ENCODE results near the gene NUDT9. TPM values are rescaled to one million over a fixed set of nuclear protein-coding genes. Genes with fewer than 3 reads are reported as not detected.
"Not testable (repeated sequence)": the region's sequence is repeated elsewhere in the genome, so short reads cannot be mapped to it uniquely, and the experiment has no call there.

NUDT9 gene
- 73.0 TPM for polyA plus RNA-seq (ENCODE audit: insufficient read length)
- long read RNA-seq, donor 1, transcript NUDT9-201 (8 exons, 1,701 nt), result major isoform, 10 of 53 reads
- long read RNA-seq, donor 1, partial matches to known transcripts, result 40 of 53 reads
- long read RNA-seq, donor 1, other reads (novel, unspliced or antisense), result 0 of 53 reads
- long read RNA-seq, donor 2, transcript NUDT9-201 (8 exons, 1,701 nt), result major isoform, 10 of 34 reads
- long read RNA-seq, donor 2, partial matches to known transcripts, result 24 of 34 reads
- long read RNA-seq, donor 2, other reads (novel, unspliced or antisense), result 0 of 34 reads
- long read RNA-seq, donor 3, transcript NUDT9-201 (8 exons, 1,701 nt), result major isoform, 12 of 32 reads
- long read RNA-seq, donor 3, partial matches to known transcripts, result 18 of 32 reads
- long read RNA-seq, donor 3, other reads (novel, unspliced or antisense), result 0 of 32 reads
- long read RNA-seq, donor 4, partial matches to known transcripts, result 5 of 5 reads
- long read RNA-seq, donor 4, other reads (novel, unspliced or antisense), result 0 of 5 reads
- long read RNA-seq, donor 5, transcript NUDT9-201 (8 exons, 1,701 nt), result major isoform, 35 of 86 reads
- long read RNA-seq, donor 5, partial matches to known transcripts, result 42 of 86 reads
- long read RNA-seq, donor 5, other reads (novel, unspliced or antisense), result 5 of 86 reads
- long read RNA-seq, donor 6, transcript NUDT9-201 (8 exons, 1,701 nt), result major isoform, 14 of 43 reads
- long read RNA-seq, donor 6, partial matches to known transcripts, result 29 of 43 reads
- long read RNA-seq, donor 6, other reads (novel, unspliced or antisense), result 0 of 43 reads
- long read RNA-seq, donor 7, transcript NUDT9-201 (8 exons, 1,701 nt), result major isoform, 14 of 65 reads
- long read RNA-seq, donor 7, partial matches to known transcripts, result 49 of 65 reads
- long read RNA-seq, donor 7, other reads (novel, unspliced or antisense), result 0 of 65 reads
- long read RNA-seq, donor 8, transcript NUDT9-201 (8 exons, 1,701 nt), result major isoform, 7 of 19 reads
- long read RNA-seq, donor 8, partial matches to known transcripts, result 12 of 19 reads
- long read RNA-seq, donor 8, other reads (novel, unspliced or antisense), result 0 of 19 reads

GRCh38 chr4:87422104-87423052, at the start of gene NUDT9:
Gene NUDT9, plus strand, starts transcription at chr4:87422573. Its CDS starts 333 bp downstream, at chr4:87422906.
- DNase-seq, result peak; percentile 97

GRCh38 chr4:87375719-87376291, 46.6 kb upstream of the NUDT9 start:
- DNase-seq, result peak; percentile 21

GRCh38 chr4:87377816-87378215, 44.6 kb upstream of the NUDT9 start:
- no peak for DNase-seq

- DNase-seq, result no peak
Observed at GRCh38 chr4:87382116-87382515, 40.3 kb upstream of the NUDT9 start.

GRCh38 chr4:87382931-87383330, 39.4 kb upstream of the NUDT9 start:
- no peak for DNase-seq

GRCh38 chr4:87384466-87385132, 37.8 kb upstream of the NUDT9 start:
- not testable (repeated sequence) for DNase-seq

- no peak for DNase-seq
Observed at GRCh38 chr4:87387237-87387636, 35.1 kb upstream of the NUDT9 start.

GRCh38 chr4:87388901-87389300, 33.5 kb upstream of the NUDT9 start:
- DNase-seq, result no peak

- not testable (repeated sequence) for DNase-seq
Observed at GRCh38 chr4:87390055-87390454, 32.3 kb upstream of the NUDT9 start.

GRCh38 chr4:87390551-87390890, 31.9 kb upstream of the NUDT9 start:
- no peak for DNase-seq

GRCh38 chr4:87390891-87391575, 31.3 kb upstream of the NUDT9 start, which contains the start of gene HSD17B11:
Gene HSD17B11, minus strand, starts transcription at chr4:87391188. Its CDS starts 118 bp downstream, at chr4:87391070.
- DNase-seq, result peak; percentile 92

- no peak for DNase-seq
Observed at GRCh38 chr4:87391576-87392054, 30.8 kb upstream of the NUDT9 start.

- no peak for DNase-seq
Observed at GRCh38 chr4:87392183-87392582, 30.2 kb upstream of the NUDT9 start.

- not testable (repeated sequence) for DNase-seq
Observed at GRCh38 chr4:87395073-87395472, 27.3 kb upstream of the NUDT9 start.

GRCh38 chr4:87395851-87396250, 26.5 kb upstream of the NUDT9 start:
- not testable (repeated sequence) for DNase-seq

GRCh38 chr4:87399148-87399547, 23.2 kb upstream of the NUDT9 start:
- DNase-seq, result no peak

- no peak for DNase-seq
Observed at GRCh38 chr4:87399954-87400353, 22.4 kb upstream of the NUDT9 start.

- not testable (repeated sequence) for DNase-seq
Observed at GRCh38 chr4:87403732-87404131, 18.6 kb upstream of the NUDT9 start.

- no peak for DNase-seq
Observed at GRCh38 chr4:87405211-87405820, 17.1 kb upstream of the NUDT9 start.
